Liver (tissue), 9 donors: ENCODE measurements around the gene GPR39. TPM values are rescaled to one million over a fixed set of nuclear protein-coding genes. Genes with fewer than 3 reads are reported as not detected.

Experiments used
- DNase-seq: peaks from one replicate; pipeline ENCODE4 v3.0.0-alpha.2; 2017; ENCODE audit warnings: low spot score
- H3K27ac ChIP-seq, 2 donors: one replicate each; pipeline ENCODE4 v1.7.0; 2013; ENCODE audit warnings: inconsistent platforms in 2 of 2, low read length in 2 of 2, control low read depth in 1 of 2, low read depth in 1 of 2, mild to moderate bottlenecking in 1 of 2
- H3K27me3 ChIP-seq, 4 donors: one replicate each; pipeline versions ENCODE4 v1.6.1 to v1.7.0; 2013; ENCODE audit warnings: low read length in 3 of 4, inconsistent platforms in 1 of 4, mild to moderate bottlenecking in 1 of 4, moderate library complexity in 1 of 4; ENCODE audit not compliant: control insufficient read depth in 4 of 4, insufficient read depth in 4 of 4
- H3K36me3 ChIP-seq, 4 donors: one replicate each; pipeline versions ENCODE4 v1.6.1 to v1.7.0; 2013; ENCODE audit warnings: low read length in 3 of 4, mild to moderate bottlenecking in 3 of 4, low read depth in 1 of 4, moderate library complexity in 1 of 4; ENCODE audit not compliant: control insufficient read depth in 4 of 4, insufficient read depth in 3 of 4
- H3K4me1 ChIP-seq, 4 donors: one replicate each; pipeline versions ENCODE4 v1.6.1 to v1.7.0; 2013; ENCODE audit warnings: low read length in 3 of 4, mild to moderate bottlenecking in 3 of 4, moderate library complexity in 1 of 4; ENCODE audit not compliant: control insufficient read depth in 4 of 4, insufficient read depth in 4 of 4
- H3K4me3 ChIP-seq, 3 donors: one replicate each; pipeline versions ENCODE4 v1.6.1 to v1.7.0; 2013; ENCODE audit warnings: low read length in 3 of 3, control low read depth in 1 of 3, low read depth in 1 of 3, mild to moderate bottlenecking in 1 of 3
- H3K9ac ChIP-seq, 2 donors: one replicate each; pipeline ENCODE4 v1.7.0; 2013; ENCODE audit warnings: low read length in 2 of 2, mild to moderate bottlenecking in 2 of 2, moderate library complexity in 2 of 2, control low read depth in 1 of 2, low read depth in 1 of 2
- H3K9me3 ChIP-seq, 4 donors: one replicate each; pipeline versions ENCODE4 v1.6.1 to v1.7.0; 2013; ENCODE audit warnings: low read length in 3 of 4; ENCODE audit not compliant: control insufficient read depth in 4 of 4
- FOXA1 ChIP-seq: IDR thresholded peaks from 2 replicates; pipeline ENCODE4 v1.6.1; 2016; ENCODE audit warnings: antibody characterized with exemption
- FOXA2 ChIP-seq: IDR thresholded peaks from 2 replicates; pipeline ENCODE4 v1.6.1; 2016; ENCODE audit warnings: antibody characterized with exemption
- GABPA ChIP-seq, 2 donors: IDR thresholded peaks in 1 of 2; conservative IDR thresholded peaks in 1 of 2; 2 replicates each; pipeline ENCODE4 v1.6.1; 2016; ENCODE audit warnings: antibody characterized with exemption in 2 of 2, mild to moderate bottlenecking in 1 of 2, moderate library complexity in 1 of 2
- HNF4A ChIP-seq, 2 donors: conservative IDR thresholded peaks; 2 replicates each; pipeline ENCODE4 v1.6.1; 2016; ENCODE audit warnings: antibody characterized with exemption in 2 of 2, mild to moderate bottlenecking in 2 of 2
- HNF4G ChIP-seq: IDR thresholded peaks from 2 replicates; pipeline ENCODE4 v1.6.1; 2016; ENCODE audit warnings: antibody characterized with exemption
- JUND ChIP-seq, 2 donors: IDR thresholded peaks; 2 replicates each; pipeline ENCODE4 v1.6.1; 2016; ENCODE audit warnings: antibody characterized with exemption in 2 of 2
- MAX ChIP-seq: IDR thresholded peaks from 2 replicates; pipeline ENCODE4 v1.6.1; 2016; ENCODE audit warnings: antibody characterized with exemption
- NR2F2 ChIP-seq: IDR thresholded peaks from 2 replicates; pipeline ENCODE4 v1.6.1; 2016; ENCODE audit warnings: antibody characterized with exemption
- RAD21 ChIP-seq, 2 donors: IDR thresholded peaks; 2 replicates each; pipeline ENCODE4 v1.6.1; 2016; ENCODE audit warnings: antibody characterized with exemption in 2 of 2, mild to moderate bottlenecking in 2 of 2
- RXRA ChIP-seq, 2 donors: IDR thresholded peaks; 2 replicates each; pipeline ENCODE4 v1.6.1; 2017 to 2018; ENCODE audit warnings: antibody characterized with exemption in 2 of 2, mild to moderate bottlenecking in 1 of 2
- SP1 ChIP-seq: IDR thresholded peaks from 2 replicates; pipeline ENCODE4 v1.6.1; 2018; ENCODE audit warnings: antibody characterized with exemption, mild to moderate bottlenecking
- TAF1 ChIP-seq: conservative IDR thresholded peaks from 2 replicates; pipeline ENCODE4 v1.6.1; 2016; ENCODE audit warnings: antibody characterized with exemption, mild to moderate bottlenecking
- YY1 ChIP-seq: IDR thresholded peaks from 2 replicates; pipeline ENCODE4 v1.6.1; 2016; ENCODE audit warnings: antibody characterized with exemption, mild to moderate bottlenecking
- ZBTB33 ChIP-seq: IDR thresholded peaks from 2 replicates; pipeline ENCODE4 v1.6.1; 2016; ENCODE audit warnings: antibody characterized with exemption
- WGBS: extraction: QIAGEN DNeasy Blood & Tissue Kit; methylation state at CpG from one replicate; pipeline ENCODE4 v1.1.7; 2013; 5-methylcytosine and 5-hydroxymethylcytosine counted together
- polyA plus RNA-seq, 2 donors: library from polyadenylated mRNA; stranded (reverse) in 1 of 2; unstranded in 1 of 2; fragments of 200-250 nt in 1 of 2; fragments of >200 nt in 1 of 2; fragmentation: Nextera tagmentation in 1 of 2; extraction: Ambion mirVana in 1 of 2; gene quantifications; one replicate each; pipeline versions ENCODE4 v1.2.1 to v1.2.3, GENCODE V29; 2013 to 2015
- total RNA-seq, 2 donors: library from RNA; depleted of rRNA; stranded (reverse); fragments of >200 nt; gene quantifications; one replicate each; pipeline ENCODE4 v1.2.3, GENCODE V29; 2014
- TF ChIP-seq, protein P1 (sequence below): fragments of 150-350 bp; IDR thresholded peaks from 2 replicates; pipeline ENCODE4 v1.5.1; 2017; ENCODE audit warnings: improper control_type of control experiment, low read depth, low read length; ENCODE audit not compliant: missing input control
- TF ChIP-seq, protein P2 (sequence below): IDR thresholded peaks from 2 replicates; pipeline ENCODE4 v1.6.1; 2016; ENCODE audit warnings: antibody characterized with exemption, mild to moderate bottlenecking
- TF ChIP-seq, protein P3 (sequence below): IDR thresholded peaks from 2 replicates; pipeline ENCODE4 v1.6.1; 2016; ENCODE audit warnings: antibody characterized with exemption
- donor health status: healthy.
- donor health status: healthy.
- donor health status: healthy.
- donor health status: healthy.
- donor health status: healthy.

The GPR39 gene
- total and polyA plus RNA-seq, 4 donors: 2.2 to 13.0 (median 2.8) TPM

DNA sequence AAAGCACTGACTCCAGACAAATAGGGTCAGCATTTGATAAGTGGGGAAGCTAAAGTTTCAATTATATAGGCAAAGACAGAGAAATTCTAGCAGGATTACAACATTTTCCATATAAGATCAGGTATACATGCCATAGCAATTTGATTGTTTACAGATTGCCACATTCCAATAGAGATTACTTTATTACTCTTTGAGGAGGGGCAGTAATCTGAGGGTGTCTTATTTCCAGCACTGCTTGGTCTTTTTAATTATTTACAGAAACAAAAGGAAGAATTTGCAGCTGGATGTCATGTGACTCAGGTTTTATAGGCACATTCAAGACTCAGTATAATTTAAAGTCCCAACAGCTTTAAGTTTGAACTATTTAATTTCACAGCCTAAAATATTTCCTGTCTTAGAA lies 42.5 kb upstream of the GPR39 start:
- no peaks in the 10 kb centered on the region for H3K9me3 ChIP-seq
- TF ChIP-seq, protein P1, sequence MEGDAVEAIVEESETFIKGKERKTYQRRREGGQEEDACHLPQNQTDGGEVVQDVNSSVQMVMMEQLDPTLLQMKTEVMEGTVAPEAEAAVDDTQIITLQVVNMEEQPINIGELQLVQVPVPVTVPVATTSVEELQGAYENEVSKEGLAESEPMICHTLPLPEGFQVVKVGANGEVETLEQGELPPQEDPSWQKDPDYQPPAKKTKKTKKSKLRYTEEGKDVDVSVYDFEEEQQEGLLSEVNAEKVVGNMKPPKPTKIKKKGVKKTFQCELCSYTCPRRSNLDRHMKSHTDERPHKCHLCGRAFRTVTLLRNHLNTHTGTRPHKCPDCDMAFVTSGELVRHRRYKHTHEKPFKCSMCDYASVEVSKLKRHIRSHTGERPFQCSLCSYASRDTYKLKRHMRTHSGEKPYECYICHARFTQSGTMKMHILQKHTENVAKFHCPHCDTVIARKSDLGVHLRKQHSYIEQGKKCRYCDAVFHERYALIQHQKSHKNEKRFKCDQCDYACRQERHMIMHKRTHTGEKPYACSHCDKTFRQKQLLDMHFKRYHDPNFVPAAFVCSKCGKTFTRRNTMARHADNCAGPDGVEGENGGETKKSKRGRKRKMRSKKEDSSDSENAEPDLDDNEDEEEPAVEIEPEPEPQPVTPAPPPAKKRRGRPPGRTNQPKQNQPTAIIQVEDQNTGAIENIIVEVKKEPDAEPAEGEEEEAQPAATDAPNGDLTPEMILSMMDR: no peak
- TF ChIP-seq TAF1 (no peak), YY1 (no peak), RXRA (IDR thresholded peaks at IDR 0.05) (no peak), HNF4A (conservative IDR thresholded peaks at IDR 0.05) (no peak), NR2F2 (no peak), RAD21 (IDR thresholded peaks at IDR 0.05) (no peak), HNF4G (no peak), SP1 (no peak), ZBTB33 (no peak), MAX (no peak), JUND (IDR thresholded peaks at IDR 0.05) (no peak), GABPA (IDR thresholded peaks at IDR 0.05 in 1 of 2, conservative IDR thresholded peaks at IDR 0.05 in 1 of 2) (no peak), FOXA1 (no peak), FOXA2 (no peak)
- TF ChIP-seq, protein P2, sequence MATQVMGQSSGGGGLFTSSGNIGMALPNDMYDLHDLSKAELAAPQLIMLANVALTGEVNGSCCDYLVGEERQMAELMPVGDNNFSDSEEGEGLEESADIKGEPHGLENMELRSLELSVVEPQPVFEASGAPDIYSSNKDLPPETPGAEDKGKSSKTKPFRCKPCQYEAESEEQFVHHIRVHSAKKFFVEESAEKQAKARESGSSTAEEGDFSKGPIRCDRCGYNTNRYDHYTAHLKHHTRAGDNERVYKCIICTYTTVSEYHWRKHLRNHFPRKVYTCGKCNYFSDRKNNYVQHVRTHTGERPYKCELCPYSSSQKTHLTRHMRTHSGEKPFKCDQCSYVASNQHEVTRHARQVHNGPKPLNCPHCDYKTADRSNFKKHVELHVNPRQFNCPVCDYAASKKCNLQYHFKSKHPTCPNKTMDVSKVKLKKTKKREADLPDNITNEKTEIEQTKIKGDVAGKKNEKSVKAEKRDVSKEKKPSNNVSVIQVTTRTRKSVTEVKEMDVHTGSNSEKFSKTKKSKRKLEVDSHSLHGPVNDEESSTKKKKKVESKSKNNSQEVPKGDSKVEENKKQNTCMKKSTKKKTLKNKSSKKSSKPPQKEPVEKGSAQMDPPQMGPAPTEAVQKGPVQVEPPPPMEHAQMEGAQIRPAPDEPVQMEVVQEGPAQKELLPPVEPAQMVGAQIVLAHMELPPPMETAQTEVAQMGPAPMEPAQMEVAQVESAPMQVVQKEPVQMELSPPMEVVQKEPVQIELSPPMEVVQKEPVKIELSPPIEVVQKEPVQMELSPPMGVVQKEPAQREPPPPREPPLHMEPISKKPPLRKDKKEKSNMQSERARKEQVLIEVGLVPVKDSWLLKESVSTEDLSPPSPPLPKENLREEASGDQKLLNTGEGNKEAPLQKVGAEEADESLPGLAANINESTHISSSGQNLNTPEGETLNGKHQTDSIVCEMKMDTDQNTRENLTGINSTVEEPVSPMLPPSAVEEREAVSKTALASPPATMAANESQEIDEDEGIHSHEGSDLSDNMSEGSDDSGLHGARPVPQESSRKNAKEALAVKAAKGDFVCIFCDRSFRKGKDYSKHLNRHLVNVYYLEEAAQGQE: no peak
- TF ChIP-seq, protein P3, sequence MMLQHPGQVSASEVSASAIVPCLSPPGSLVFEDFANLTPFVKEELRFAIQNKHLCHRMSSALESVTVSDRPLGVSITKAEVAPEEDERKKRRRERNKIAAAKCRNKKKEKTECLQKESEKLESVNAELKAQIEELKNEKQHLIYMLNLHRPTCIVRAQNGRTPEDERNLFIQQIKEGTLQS: no peak
- no peak overlapping the region for H3K4me3 ChIP-seq
- no peaks in the 10 kb centered on the region for H3K4me1 ChIP-seq
- no peak for DNase-seq
- no peaks in the 10 kb centered on the region for H3K27me3 ChIP-seq
- H3K36me3 ChIP-seq: no peaks in the 10 kb centered on the region
- no peak overlapping the region for H3K27ac ChIP-seq
- H3K9ac ChIP-seq: no peak overlapping the region

GRCh38 chr2:132374551-132374950 lies 42.1 kb upstream of the GPR39 start:
- Histone ChIP-seq H3K27me3 (no peaks in the 10 kb centered on the region), H3K27ac (no peak overlapping the region), H3K36me3 (no peaks in the 10 kb centered on the region), H3K4me1 (no peaks in the 10 kb centered on the region), H3K4me3 (no peak overlapping the region), H3K9ac (no peak overlapping the region), H3K9me3 (peaks cover 0 to 3% (median 0%) of the 10 kb centered on the region in 4 donors)
- WGBS: 79% methylated on average over 2 of the region's 2 CpGs
- TF ChIP-seq NR2F2 (no peak), RAD21 (IDR thresholded peaks at IDR 0.05) (no peak)
- DNase-seq: no peak
